HG02571 (cell line): ENCODE measurements around the gene LAMC1.

Experiments used
- ATAC-seq: cut with Tn5 transposase; IDR thresholded peaks from one replicate; pipeline ENCODE4 v1.9.1; 2021; ENCODE audit warnings: mild to moderate bottlenecking, moderate library complexity; ENCODE audit not compliant: unreplicated experiment

The LAMC1 gene

GRCh38 chr1:183180218-183180617 is 157.0 kb downstream of the LAMC1 start:
- no peak for ATAC-seq

DNA sequence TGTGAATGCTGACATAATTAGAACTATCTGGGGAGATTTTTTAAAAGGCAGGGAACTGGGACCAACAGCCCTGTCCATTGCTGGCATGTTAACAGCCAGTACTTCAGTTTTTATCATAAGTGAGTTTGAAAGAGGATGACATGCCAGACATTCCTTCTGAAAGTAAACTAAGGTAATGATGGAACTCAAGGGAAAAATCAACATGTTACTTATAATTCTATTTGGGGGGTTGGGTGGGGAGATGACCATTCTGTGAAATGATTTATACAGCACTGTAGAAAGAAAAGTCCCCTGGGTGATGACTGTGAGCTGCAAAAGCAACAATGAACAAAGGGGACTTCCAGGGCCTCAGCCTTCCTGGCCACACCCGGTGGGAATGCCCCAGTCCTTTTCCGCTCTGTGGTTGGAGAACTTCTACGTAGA is 157.4 kb downstream of the LAMC1 start:
- peak; percentile 83 for ATAC-seq

- no peak for ATAC-seq
Measured at GRCh38 chr1:183185941-183186490, 162.8 kb downstream of the LAMC1 start, which contains the start of gene LAMC2. Gene LAMC2, plus strand, starts transcription at chr1:183186264. Its CDS starts 89 bp downstream, at chr1:183186353.

DNA sequence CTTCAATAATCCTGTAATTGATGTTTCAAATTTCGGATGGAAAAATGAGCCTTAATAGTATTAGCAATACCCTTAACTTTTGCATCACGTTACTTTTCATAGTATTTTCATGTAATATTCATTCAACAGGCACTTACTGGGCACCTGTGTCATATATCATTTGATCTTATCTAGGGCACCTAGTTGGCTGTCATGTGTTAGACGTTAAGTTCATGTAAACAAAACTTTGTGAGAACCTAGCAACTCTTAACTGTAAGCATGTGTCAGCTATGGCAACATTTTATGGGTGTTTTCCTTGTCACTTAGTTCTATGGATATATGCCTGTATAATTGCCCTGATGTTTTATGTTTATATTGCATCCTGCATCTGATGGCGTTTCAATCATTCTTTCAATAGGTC is 163.6 kb downstream of the LAMC1 start:
- no peak for ATAC-seq

DNA sequence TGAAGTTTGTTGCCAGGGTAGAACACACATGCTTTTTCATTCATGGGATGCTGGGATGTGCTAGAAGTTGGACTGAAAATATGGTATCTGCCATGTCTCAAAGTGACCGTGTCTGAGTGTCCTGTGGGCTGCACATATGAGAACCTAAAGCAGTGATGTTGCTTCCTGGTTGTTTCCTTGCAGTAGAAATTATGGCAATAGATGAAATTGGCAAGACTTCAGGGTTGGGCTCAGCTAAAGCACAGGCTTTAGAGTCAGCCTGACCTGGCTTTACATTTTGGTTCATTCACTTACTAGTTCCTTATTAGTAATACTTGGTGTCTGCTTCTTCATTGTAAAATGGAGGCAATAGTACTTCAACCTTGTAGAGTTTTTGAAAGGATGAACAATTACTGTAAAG is 165.0 kb downstream of the LAMC1 start:
- no peak for ATAC-seq

DNA sequence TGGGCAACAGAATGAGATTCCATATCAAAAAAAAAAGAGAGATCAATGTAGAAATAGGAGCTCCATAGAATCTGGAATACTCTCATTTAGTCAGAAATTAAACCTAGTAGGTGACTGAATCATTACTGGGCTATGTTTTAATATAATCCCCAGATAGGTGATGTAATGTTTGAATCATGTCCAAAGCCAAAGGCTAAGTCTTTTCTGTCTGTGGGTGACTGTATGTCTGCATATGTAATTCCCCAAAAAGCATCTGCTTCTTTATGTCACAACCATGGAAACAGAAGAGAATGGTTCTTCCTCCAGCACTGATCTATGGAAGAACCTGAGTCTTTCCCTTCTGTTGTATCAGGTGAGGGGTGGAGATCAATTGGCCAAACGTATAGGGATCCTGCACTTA is 168.6 kb downstream of the LAMC1 start:
- ATAC-seq = no peak

- ATAC-seq = no peak
Measured at GRCh38 chr1:183193963-183194525, 170.8 kb downstream of the LAMC1 start.

DNA sequence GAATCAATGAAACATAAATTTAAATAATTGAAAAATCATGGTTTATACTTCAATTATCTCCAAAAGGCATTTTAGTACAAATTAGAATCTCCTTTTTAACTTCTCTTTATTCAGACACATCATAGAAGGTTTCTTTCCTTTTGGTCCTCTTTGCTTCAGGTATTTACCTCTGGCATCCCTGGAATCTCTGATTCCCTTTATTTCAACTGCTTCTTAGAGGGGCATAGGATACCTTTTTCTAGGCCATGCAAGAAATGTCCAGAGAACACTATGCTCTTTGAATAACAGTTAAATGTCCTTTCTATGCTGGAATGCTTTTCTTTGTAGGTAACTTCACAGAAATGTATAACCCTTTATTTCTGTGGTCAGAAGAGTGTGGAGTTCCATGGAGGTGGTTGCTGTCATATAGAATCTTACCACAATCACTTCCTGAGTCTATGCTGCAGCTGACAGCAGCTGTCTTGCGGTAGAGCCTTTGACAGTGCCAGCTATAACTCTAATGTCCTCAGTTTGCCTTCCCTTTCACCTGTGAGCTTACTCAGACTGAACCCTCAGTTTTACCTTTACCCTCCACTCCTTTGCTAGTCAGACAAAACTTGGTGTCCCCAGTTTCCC is 171.4 kb downstream of the LAMC1 start:
- peak; percentile 88 for ATAC-seq

GRCh38 chr1:183195142-183195574 is 171.9 kb downstream of the LAMC1 start:
- peak; percentile 36 for ATAC-seq
